ENCODE data around the gene NCK2. TPM values are rescaled to one million over a fixed set of nuclear protein-coding genes. Genes with fewer than 3 reads are reported as not detected.

NCK2 gene
- total RNA-seq, 1 donor from 2014 or later = 55.2 TPM

DNA sequence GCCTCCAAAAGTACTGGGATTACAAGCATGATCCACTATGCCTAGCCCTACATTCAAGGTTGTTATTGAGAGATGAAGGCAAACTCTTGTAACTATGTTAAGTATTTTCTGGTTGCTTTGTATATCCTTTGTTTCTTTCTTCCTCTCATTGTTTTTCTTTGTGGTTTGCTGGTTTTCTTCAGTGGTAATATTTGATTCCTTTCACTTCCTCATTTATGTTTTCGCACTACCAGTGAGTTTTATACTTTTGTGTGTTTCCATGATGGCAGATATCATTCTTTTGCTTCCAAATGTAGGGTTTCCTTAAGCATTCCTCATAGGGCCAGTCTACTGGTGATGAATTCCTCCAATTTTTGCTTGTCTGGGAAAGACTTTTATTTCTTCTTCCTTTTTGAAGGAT lies 90.2 kb downstream of the NCK2 start:
- Mint-ChIP-seq H3K27ac (ENCODE audit: unreplicated experiment) (no peak overlapping the region), H3K4me3 (ENCODE audit: unreplicated experiment) (no peak overlapping the region), H3K9me3 (ENCODE audit: low read depth) (peaks cover 44% of the 10 kb centered on the region), H3K36me3 (ENCODE audit: low read depth) (peaks cover 16% of the 10 kb centered on the region), H3K4me1 (ENCODE audit: low read depth) (peaks cover 6% of the 10 kb centered on the region), H3K27me3 (ENCODE audit: low read depth) (no peaks in the 10 kb centered on the region)
- DNase-seq (ENCODE audit: low spot score) = no peak
- TF ChIP-seq, protein P1, sequence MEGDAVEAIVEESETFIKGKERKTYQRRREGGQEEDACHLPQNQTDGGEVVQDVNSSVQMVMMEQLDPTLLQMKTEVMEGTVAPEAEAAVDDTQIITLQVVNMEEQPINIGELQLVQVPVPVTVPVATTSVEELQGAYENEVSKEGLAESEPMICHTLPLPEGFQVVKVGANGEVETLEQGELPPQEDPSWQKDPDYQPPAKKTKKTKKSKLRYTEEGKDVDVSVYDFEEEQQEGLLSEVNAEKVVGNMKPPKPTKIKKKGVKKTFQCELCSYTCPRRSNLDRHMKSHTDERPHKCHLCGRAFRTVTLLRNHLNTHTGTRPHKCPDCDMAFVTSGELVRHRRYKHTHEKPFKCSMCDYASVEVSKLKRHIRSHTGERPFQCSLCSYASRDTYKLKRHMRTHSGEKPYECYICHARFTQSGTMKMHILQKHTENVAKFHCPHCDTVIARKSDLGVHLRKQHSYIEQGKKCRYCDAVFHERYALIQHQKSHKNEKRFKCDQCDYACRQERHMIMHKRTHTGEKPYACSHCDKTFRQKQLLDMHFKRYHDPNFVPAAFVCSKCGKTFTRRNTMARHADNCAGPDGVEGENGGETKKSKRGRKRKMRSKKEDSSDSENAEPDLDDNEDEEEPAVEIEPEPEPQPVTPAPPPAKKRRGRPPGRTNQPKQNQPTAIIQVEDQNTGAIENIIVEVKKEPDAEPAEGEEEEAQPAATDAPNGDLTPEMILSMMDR (IDR thresholded peaks at IDR 0.05) = no peak

DNA sequence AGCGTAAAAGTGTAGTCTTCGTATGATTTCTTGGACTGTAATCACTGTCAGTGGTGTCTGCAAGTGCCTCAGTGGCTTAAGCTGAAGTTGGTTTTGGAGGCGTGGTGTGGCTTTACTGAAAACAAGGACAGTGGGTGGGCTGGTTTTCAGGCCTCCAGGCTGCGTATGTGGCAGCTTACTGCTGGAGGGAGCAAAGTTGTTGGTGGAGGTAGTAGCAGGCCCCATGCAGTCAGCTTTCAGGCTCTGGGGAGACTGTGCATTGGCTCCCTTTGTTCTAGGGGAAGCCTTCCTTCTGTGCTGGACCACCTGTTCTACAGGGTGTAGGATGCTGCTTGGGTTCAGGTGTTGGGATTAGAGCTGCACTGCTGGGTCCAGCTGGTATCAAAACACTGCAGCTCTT lies 91.6 kb downstream of the NCK2 start:
- DNase-seq (ENCODE audit: low spot score) = no peak
- H3K27ac Mint-ChIP-seq (ENCODE audit: unreplicated experiment) = no peak overlapping the region
- no peak overlapping the region for H3K4me3 Mint-ChIP-seq (ENCODE audit: unreplicated experiment)
- H3K36me3 Mint-ChIP-seq (ENCODE audit: low read depth) = peaks cover 16% of the 10 kb centered on the region
- no peaks in the 10 kb centered on the region for H3K27me3 Mint-ChIP-seq (ENCODE audit: low read depth)
- TF ChIP-seq, protein P1 (IDR thresholded peaks at IDR 0.05) = no peak
- H3K9me3 Mint-ChIP-seq (ENCODE audit: low read depth) = peaks cover 38% of the 10 kb centered on the region
- peaks cover 6% of the 10 kb centered on the region for H3K4me1 Mint-ChIP-seq (ENCODE audit: low read depth)

DNA sequence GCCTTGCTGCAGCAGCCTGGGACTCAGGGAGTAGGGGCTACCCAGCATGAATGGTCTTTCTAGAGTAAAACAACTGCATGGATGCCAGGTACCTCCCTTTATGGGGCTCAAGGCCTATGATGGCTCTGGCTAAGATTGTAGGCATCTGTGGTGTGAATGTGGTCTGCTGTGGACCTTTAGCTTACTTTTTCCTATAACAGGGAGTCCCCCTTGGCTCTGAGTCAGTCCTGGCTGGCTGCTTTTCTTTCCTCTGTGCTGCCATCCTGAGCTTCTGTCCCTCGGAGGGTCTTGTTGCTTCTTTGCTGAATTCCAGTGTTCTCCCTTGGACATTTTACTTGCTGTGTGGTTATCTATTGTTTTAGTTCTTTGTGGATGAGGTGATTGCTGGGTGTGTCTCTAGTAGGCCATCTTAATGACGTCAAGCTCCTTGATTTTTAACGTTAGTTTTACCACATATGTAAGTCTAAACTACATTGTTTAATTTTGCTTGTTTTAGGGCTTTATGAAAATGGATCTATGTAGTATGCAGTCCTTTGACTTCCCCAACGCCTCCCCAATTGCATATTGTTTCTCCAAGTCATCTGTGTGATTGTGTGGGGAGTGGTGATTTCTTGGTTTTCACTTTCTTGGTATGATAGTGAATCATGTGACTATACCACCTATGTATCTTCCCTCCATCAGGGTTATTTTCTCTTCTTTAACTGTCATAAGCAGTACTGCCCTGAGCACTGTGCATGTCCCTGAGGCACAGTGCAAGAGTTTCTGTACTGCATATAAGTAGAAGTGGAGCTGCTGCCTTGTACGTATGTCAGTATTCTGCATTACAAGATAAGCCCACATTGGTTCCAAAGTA lies 92.4 kb downstream of the NCK2 start:
- TF ChIP-seq, protein P1 (IDR thresholded peaks at IDR 0.05) = no peak
- Mint-ChIP-seq H3K36me3 (ENCODE audit: low read depth) (peaks cover 16% of the 10 kb centered on the region), H3K27ac (ENCODE audit: unreplicated experiment) (no peak overlapping the region), H3K27me3 (ENCODE audit: low read depth) (no peaks in the 10 kb centered on the region), H3K4me3 (ENCODE audit: unreplicated experiment) (no peak overlapping the region), H3K4me1 (ENCODE audit: low read depth) (peaks cover 8% of the 10 kb centered on the region), H3K9me3 (ENCODE audit: low read depth) (peaks cover 31% of the 10 kb centered on the region)
- no peak for DNase-seq (ENCODE audit: low spot score)

DNA sequence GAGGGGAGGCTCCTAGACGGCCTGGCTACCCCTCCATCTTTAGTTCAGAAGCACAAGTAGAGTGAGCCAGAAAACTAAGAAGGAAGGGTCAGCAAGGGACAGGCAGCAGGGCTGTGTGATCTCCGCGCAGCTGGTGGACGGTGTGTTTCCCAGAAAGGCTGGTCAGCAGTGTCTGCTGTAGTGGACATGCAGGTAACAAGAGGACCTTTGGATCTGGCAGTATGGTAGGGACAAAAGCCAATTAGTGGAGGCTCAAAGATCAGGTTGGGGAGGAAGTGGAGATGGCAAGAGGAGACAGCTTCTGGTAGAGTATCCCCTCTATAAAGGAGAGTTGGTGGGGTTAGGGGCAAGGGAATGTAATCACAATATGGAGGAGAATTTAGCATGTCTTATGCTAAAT lies 95.1 kb downstream of the NCK2 start:
- peaks cover 10% of the 10 kb centered on the region for H3K36me3 Mint-ChIP-seq (ENCODE audit: low read depth)
- H3K4me1 Mint-ChIP-seq (ENCODE audit: low read depth) = peaks cover 23% of the 10 kb centered on the region
- no peak overlapping the region for H3K4me3 Mint-ChIP-seq (ENCODE audit: unreplicated experiment)
- H3K9me3 Mint-ChIP-seq (ENCODE audit: low read depth) = peaks cover 13% of the 10 kb centered on the region
- no peak overlapping the region for H3K27ac Mint-ChIP-seq (ENCODE audit: unreplicated experiment)
- no peaks in the 10 kb centered on the region for H3K27me3 Mint-ChIP-seq (ENCODE audit: low read depth)
- TF ChIP-seq, protein P1 (IDR thresholded peaks at IDR 0.05) = no peak
- DNase-seq (ENCODE audit: low spot score) = no peak

DNA sequence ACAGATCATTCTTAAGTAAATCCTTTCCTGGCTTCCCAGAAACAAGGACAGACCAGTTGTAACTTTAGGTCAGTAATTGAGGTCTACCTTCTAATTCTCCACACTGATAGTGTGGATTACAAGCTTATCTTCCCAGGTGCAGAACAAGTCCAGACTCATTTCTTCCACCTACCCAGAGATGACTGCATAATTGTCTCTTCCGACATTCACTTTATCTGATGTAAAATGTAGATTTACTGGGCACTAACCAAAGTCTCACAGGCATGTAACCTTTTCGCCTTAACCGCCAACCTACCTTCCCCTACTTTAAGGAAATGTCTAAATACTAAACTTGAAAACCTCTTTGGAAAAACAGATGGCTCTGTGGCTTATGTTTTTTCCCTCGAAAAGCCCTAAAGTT lies 96.2 kb downstream of the NCK2 start:
- Mint-ChIP-seq H3K9me3 (ENCODE audit: low read depth) (peaks cover 4% of the 10 kb centered on the region), H3K4me3 (ENCODE audit: unreplicated experiment) (no peak overlapping the region), H3K27me3 (ENCODE audit: low read depth) (no peaks in the 10 kb centered on the region), H3K4me1 (ENCODE audit: low read depth) (peaks cover 31% of the 10 kb centered on the region), H3K27ac (ENCODE audit: unreplicated experiment) (no peak overlapping the region), H3K36me3 (ENCODE audit: low read depth) (peaks cover 2% of the 10 kb centered on the region)
- TF ChIP-seq, protein P1 (IDR thresholded peaks at IDR 0.05) = no peak
- no peak for DNase-seq (ENCODE audit: low spot score)
